ENCODE results near the gene SPAM1.

The SPAM1 gene

DNA sequence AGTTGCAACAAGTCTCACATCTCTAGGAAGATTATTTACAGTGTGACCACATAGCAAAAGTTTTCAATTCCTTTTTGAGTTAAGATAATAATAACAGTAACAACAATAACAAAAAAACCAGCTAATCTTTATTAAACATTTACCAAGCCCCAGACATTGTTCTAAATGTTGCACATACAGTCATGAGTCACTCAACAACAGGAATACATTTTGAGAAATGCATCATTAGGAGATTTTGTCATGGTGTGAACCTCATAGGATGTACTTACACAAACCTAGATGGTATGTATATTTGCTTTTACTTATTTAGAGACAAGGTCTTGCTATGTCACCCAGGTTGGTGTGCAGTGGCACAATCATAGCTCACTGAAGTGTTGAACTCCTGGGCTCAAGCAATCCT is 52.0 kb downstream of the SPAM1 start:
- Histone ChIP-seq H3K27ac (no peak overlapping the region), H3K9me3 (ENCODE audit: control insufficient read depth, low read length) (no peaks in the 10 kb centered on the region), H3K27me3 (ENCODE audit: control insufficient read depth, insufficient read depth, low read length) (no peaks in the 10 kb centered on the region), H3K4me2 (ENCODE audit: low read length) (no peak overlapping the region), H3K9ac (no peak overlapping the region), H3K4me3 (ENCODE audit: low read depth, low read length) (no peak overlapping the region), H3K4me1 (no peaks in the 10 kb centered on the region), H2AFZ (no peak overlapping the region), H3K79me2 (no peaks in the 10 kb centered on the region), H3K36me3 (ENCODE audit: control insufficient read depth, insufficient read depth, low read length) (no peaks in the 10 kb centered on the region)
- TF ChIP-seq, protein P1, sequence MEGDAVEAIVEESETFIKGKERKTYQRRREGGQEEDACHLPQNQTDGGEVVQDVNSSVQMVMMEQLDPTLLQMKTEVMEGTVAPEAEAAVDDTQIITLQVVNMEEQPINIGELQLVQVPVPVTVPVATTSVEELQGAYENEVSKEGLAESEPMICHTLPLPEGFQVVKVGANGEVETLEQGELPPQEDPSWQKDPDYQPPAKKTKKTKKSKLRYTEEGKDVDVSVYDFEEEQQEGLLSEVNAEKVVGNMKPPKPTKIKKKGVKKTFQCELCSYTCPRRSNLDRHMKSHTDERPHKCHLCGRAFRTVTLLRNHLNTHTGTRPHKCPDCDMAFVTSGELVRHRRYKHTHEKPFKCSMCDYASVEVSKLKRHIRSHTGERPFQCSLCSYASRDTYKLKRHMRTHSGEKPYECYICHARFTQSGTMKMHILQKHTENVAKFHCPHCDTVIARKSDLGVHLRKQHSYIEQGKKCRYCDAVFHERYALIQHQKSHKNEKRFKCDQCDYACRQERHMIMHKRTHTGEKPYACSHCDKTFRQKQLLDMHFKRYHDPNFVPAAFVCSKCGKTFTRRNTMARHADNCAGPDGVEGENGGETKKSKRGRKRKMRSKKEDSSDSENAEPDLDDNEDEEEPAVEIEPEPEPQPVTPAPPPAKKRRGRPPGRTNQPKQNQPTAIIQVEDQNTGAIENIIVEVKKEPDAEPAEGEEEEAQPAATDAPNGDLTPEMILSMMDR (IDR thresholded peaks at IDR 0.05): no peak

DNA sequence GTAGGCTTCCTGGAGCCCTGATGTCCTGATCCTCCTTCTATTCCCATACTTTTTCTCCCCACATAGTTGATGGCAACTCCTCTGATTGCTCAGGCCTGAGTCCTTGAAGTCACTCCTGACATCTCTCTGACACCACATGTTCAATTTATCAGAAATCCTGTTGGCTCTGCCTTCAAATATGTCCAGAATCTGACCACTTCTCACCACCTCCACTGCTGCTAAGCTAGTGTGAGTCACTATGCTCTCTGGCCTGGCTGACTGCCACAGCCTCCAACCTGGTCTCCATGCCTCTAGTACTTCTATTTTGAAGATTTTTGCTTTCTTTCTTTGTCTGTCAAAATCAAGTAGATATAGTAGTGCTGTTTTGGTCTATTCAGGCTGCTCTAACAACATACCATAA is 54.8 kb downstream of the SPAM1 start:
- no peaks in the 10 kb centered on the region for H3K4me1 ChIP-seq
- no peak overlapping the region for H3K4me2 ChIP-seq (ENCODE audit: low read length)
- TF ChIP-seq, protein P1 (IDR thresholded peaks at IDR 0.05): no peak

DNA sequence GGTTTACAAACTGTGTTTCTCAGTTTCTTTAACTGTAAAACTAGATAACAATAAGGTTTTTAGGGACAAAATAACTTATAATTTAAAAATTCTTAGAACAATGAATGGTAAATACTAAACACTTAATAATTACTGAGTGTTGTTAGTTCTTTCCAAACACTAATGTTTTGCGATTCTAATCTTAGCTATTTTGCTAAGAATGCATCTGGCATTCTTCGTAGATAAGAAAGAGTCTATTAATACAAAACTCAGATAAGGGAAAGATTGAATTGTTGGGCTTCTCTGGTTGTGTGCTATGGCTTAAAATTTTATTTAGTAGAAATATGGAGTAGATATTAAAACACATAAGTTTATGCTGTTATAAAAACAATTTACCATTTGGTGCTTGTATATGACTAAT is 62.4 kb downstream of the SPAM1 start:
- H3K9ac ChIP-seq: no peak overlapping the region
- H3K4me2 ChIP-seq (ENCODE audit: low read length): no peak overlapping the region
- no peaks in the 10 kb centered on the region for H3K9me3 ChIP-seq (ENCODE audit: control insufficient read depth, low read length)
- H2AFZ ChIP-seq: no peak overlapping the region
- no peaks in the 10 kb centered on the region for H3K36me3 ChIP-seq (ENCODE audit: control insufficient read depth, insufficient read depth, low read length)
- no peaks in the 10 kb centered on the region for H3K27me3 ChIP-seq (ENCODE audit: control insufficient read depth, insufficient read depth, low read length)
- no peak overlapping the region for H3K27ac ChIP-seq
- TF ChIP-seq, protein P1 (IDR thresholded peaks at IDR 0.05): no peak
- H3K4me1 ChIP-seq: no peaks in the 10 kb centered on the region
- H3K79me2 ChIP-seq: no peaks in the 10 kb centered on the region
- no peak overlapping the region for H3K4me3 ChIP-seq (ENCODE audit: low read depth, low read length)

More for the DNA sequence above, 54.8 kb downstream of the SPAM1 start:
- H3K79me2 ChIP-seq: no peaks in the 10 kb centered on the region
- H2AFZ ChIP-seq: no peak overlapping the region
- no peak overlapping the region for H3K4me3 ChIP-seq (ENCODE audit: low read depth, low read length)
- no peak overlapping the region for H3K9ac ChIP-seq
- H3K27ac ChIP-seq: no peak overlapping the region
- H3K27me3 ChIP-seq (ENCODE audit: control insufficient read depth, insufficient read depth, low read length): no peaks in the 10 kb centered on the region
- no peaks in the 10 kb centered on the region for H3K9me3 ChIP-seq (ENCODE audit: control insufficient read depth, low read length)
- no peaks in the 10 kb centered on the region for H3K36me3 ChIP-seq (ENCODE audit: control insufficient read depth, insufficient read depth, low read length)

DNA sequence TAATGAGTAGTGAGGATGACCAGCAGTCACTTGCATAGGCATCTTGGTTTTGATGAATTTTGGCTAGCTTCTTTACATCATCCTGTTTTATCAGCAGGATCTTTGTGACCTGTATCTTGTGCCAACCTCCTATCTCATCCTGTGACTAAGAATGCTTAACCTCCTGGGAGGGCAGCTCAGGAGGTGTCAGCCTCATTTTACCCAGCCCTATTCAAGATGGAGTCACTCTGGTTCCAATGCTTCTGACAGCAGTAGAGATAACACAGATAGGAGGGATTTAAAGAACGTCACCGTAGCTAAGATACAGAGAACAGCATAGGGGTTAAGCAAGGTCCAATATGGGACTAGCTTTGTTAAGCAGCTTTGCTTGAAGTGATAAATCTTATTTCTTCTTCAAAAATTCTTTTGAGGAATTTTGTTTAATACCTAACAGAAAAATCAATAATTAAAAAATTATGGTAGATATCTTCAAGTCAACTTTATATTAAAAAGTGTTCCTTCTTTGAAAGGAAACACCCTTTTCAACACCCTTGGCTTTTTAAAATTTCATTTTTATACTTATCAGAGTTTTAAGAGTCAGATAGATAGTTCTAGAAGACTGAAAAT is 68.0 kb downstream of the SPAM1 start:
- TF ChIP-seq, protein P1 (IDR thresholded peaks at IDR 0.05): no peak
- H3K4me2 ChIP-seq (ENCODE audit: low read length): no peak overlapping the region

DNA sequence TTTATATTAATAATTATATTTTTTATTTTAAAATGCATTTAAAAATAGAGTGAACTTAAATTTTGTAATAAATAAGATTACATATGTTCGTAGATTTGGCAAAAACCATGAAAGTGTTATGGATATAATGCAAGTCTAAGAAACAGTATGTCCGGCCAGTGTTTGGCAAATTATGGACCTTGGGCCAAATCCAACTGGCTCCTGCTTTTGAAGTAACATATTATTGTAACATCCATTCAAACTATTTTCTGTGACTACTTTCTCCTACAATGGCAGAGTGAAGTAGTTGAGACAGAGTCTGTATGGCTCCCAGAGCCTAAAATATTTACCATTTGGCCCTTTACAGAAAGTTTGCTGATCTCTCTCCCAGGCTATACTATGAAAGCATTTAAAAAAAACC is 69.0 kb downstream of the SPAM1 start:
- Histone ChIP-seq H3K36me3 (ENCODE audit: control insufficient read depth, insufficient read depth, low read length) (no peaks in the 10 kb centered on the region), H3K4me3 (ENCODE audit: low read depth, low read length) (no peak overlapping the region), H3K9ac (no peak overlapping the region), H3K27me3 (ENCODE audit: control insufficient read depth, insufficient read depth, low read length) (no peaks in the 10 kb centered on the region), H3K4me2 (ENCODE audit: low read length) (no peak overlapping the region), H2AFZ (no peak overlapping the region), H3K27ac (no peak overlapping the region), H3K79me2 (no peaks in the 10 kb centered on the region), H3K9me3 (ENCODE audit: control insufficient read depth, low read length) (no peaks in the 10 kb centered on the region), H3K4me1 (no peaks in the 10 kb centered on the region)
- TF ChIP-seq, protein P1 (IDR thresholded peaks at IDR 0.05): no peak

More for the DNA sequence above, 68.0 kb downstream of the SPAM1 start:
- Histone ChIP-seq H3K9me3 (ENCODE audit: control insufficient read depth, low read length) (no peaks in the 10 kb centered on the region), H3K27me3 (ENCODE audit: control insufficient read depth, insufficient read depth, low read length) (no peaks in the 10 kb centered on the region), H3K4me1 (no peaks in the 10 kb centered on the region), H3K27ac (no peak overlapping the region), H3K9ac (no peak overlapping the region), H2AFZ (no peak overlapping the region), H3K4me3 (ENCODE audit: low read depth, low read length) (no peak overlapping the region), H3K79me2 (no peaks in the 10 kb centered on the region), H3K36me3 (ENCODE audit: control insufficient read depth, insufficient read depth, low read length) (no peaks in the 10 kb centered on the region)

Data from parathyroid adenoma (tissue), 2 donors.